Mucosa of rectum (tissue), 2 donors: ENCODE results near the gene MAP2.

Experiments
- H3K27ac ChIP-seq, 2 donors: one replicate each; pipeline ENCODE4 v1.7.0; 2013; ENCODE audit warnings: inconsistent platforms in 2 of 2, low read depth in 2 of 2, low read length in 2 of 2
- H3K27me3 ChIP-seq, 2 donors: one replicate each; pipeline ENCODE4 v1.7.0; 2013; ENCODE audit warnings: low read length in 2 of 2; ENCODE audit not compliant: control insufficient read depth in 2 of 2, insufficient read depth in 2 of 2
- H3K36me3 ChIP-seq, 2 donors: one replicate each; pipeline ENCODE4 v1.7.0; 2013; ENCODE audit warnings: low read length in 2 of 2; ENCODE audit not compliant: control insufficient read depth in 2 of 2, insufficient read depth in 2 of 2
- H3K4me1 ChIP-seq, 2 donors: one replicate each; pipeline ENCODE4 v1.7.0; 2013; ENCODE audit warnings: low read length in 2 of 2, mild to moderate bottlenecking in 1 of 2; ENCODE audit not compliant: control insufficient read depth in 2 of 2, insufficient read depth in 2 of 2
- H3K4me3 ChIP-seq, 2 donors: one replicate each; pipeline ENCODE4 v1.7.0; 2013; ENCODE audit warnings: low read length in 2 of 2
- H3K9ac ChIP-seq, 2 donors: one replicate each; pipeline ENCODE4 v1.7.0; 2013; ENCODE audit warnings: low read length in 2 of 2, low read depth in 1 of 2, mild to moderate bottlenecking in 1 of 2
- H3K9me3 ChIP-seq, 2 donors: one replicate each; pipeline ENCODE4 v1.7.0; 2013; ENCODE audit warnings: low read length in 2 of 2; ENCODE audit not compliant: control insufficient read depth in 2 of 2
- donor health status: healthy.
- donor health status: Normal muscosa, but diverticular disease.

Gene MAP2

DNA sequence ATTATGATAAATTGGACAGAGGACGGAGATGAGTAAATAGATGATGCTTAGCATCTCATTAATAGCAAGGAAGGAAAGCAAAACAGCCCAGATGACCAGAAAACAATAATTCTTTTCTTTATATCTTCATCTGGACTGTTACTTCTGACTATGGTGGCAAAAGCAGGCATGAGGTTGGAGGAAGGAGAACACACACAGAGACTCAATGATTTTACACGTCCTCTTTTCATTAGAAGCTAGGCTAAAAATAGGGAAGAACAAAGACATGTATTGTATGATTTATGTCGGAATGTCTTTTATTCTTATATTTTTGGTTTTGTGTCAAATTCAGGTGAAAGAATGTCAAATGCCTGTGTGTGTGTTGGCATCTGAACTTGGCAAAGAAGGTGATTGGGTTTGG is 137.1 kb downstream of the MAP2 start:
- no peaks in the 10 kb centered on the region for H3K27me3 ChIP-seq

DNA sequence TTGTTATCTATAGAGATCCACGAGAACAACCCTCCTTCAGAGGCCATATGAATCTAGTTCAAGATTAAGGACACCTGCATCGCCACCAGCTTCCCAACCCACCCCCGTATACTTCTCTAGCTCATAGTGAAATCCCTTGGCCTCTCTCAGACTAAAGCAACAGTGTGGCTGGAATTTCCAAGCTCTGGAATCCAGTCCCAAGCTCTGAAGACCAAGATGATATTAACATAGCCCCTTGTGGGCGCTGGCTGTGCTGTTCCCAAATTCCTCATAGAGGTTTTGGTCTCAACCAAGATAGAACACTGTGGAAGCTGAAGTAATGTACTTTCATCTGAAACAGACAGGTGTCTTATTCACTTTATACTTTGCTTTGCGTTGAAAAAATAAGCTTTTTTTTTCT is 139.6 kb downstream of the MAP2 start:
- H3K9ac ChIP-seq: no peak overlapping the region
- H3K36me3 ChIP-seq: no peaks in the 10 kb centered on the region
- H3K4me3 ChIP-seq: no peak overlapping the region
- H3K4me1 ChIP-seq: no peaks in the 10 kb centered on the region
- no peaks in the 10 kb centered on the region for H3K9me3 ChIP-seq
- no peaks in the 10 kb centered on the region for H3K27me3 ChIP-seq
- H3K27ac ChIP-seq: no peak overlapping the region

More for the DNA sequence above, 137.1 kb downstream of the MAP2 start:
- no peaks in the 10 kb centered on the region for H3K9me3 ChIP-seq
- H3K9ac ChIP-seq: no peak overlapping the region
- no peak overlapping the region for H3K4me3 ChIP-seq
- no peaks in the 10 kb centered on the region for H3K36me3 ChIP-seq
- H3K4me1 ChIP-seq: no peaks in the 10 kb centered on the region
- no peak overlapping the region for H3K27ac ChIP-seq

DNA sequence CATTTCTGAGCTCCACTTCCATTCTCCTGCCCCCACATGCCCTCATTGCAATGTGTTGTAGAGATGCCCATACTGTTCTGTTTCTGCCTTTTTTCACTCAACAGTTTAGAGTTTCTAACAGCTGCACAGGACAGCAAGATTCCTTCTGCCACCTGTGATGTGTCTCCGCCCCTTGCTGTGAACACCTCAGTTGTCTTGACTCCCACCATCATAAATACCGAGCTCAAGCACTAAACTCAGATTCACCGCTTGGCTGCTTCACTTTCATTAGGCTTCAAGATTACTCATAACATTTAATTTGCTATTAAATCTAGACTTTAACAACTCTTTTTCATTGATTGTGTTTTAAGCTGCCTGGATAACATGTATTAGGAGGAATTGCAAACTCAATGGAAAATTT is 141.0 kb downstream of the MAP2 start:
- no peaks in the 10 kb centered on the region for H3K4me1 ChIP-seq
- no peaks in the 10 kb centered on the region for H3K9me3 ChIP-seq
- no peak overlapping the region for H3K9ac ChIP-seq
- no peaks in the 10 kb centered on the region for H3K27me3 ChIP-seq
- no peaks in the 10 kb centered on the region for H3K36me3 ChIP-seq
- H3K4me3 ChIP-seq: no peak overlapping the region
- no peak overlapping the region for H3K27ac ChIP-seq

DNA sequence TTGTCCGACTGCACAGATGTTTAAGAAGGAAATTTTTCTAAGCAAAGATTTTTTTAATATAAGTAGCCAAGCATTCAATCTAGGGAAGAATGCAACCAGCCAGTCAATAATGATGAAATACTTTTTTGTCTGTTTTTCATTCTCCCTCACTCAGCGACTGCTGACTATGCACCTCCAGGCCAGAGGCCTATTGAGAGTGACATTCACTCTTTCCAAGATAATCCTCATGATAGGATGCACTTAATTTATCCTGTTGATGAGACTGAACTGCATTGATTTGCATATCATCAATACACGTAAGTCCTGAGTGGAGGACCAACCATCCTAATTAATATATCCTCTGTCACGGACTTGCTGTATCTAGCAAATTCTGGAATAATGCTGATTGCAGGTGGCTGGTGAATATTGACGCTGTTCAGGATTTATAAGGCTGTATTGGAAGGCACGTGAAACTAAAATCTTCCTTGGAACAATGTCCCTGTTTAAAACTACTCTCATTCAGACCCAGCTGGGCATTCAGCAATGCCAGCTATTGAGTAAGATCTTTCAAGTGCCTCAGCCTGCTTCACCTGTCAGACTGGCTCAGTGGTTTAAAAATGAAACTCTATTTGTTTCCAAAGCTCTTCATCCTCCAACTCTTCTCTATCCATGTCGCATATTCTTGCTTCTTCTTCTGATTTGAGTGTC is 142.2 kb downstream of the MAP2 start:
- Histone ChIP-seq H3K4me1 (no peaks in the 10 kb centered on the region), H3K36me3 (no peaks in the 10 kb centered on the region), H3K27ac (no peak overlapping the region)

DNA sequence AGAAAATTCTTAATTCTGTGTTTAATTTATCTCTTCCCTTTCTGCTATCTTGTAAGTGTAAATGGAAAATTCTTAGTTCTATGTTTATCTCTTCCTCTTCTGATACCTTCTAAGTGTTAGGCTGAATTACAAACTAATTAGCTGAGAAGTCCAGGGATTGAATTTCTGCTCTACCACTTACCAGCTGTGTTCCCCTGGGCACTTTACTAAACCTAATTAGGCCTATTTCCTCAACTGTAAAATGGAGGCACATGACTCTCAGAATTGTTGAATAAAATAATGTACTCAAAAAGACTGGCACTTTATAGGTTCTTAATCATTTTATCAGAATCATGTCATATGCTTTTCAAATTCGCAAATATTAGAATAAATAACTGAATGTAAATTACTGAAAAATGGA is 146.3 kb downstream of the MAP2 start:
- Histone ChIP-seq H3K27ac (no peak overlapping the region), H3K4me1 (no peaks in the 10 kb centered on the region), H3K36me3 (no peaks in the 10 kb centered on the region), H3K9me3 (no peaks in the 10 kb centered on the region), H3K9ac (no peak overlapping the region), H3K4me3 (no peak overlapping the region), H3K27me3 (no peaks in the 10 kb centered on the region)

More for the DNA sequence above, 142.2 kb downstream of the MAP2 start:
- H3K9ac ChIP-seq: no peak overlapping the region
- no peaks in the 10 kb centered on the region for H3K27me3 ChIP-seq
- no peak overlapping the region for H3K4me3 ChIP-seq
- no peaks in the 10 kb centered on the region for H3K9me3 ChIP-seq

DNA sequence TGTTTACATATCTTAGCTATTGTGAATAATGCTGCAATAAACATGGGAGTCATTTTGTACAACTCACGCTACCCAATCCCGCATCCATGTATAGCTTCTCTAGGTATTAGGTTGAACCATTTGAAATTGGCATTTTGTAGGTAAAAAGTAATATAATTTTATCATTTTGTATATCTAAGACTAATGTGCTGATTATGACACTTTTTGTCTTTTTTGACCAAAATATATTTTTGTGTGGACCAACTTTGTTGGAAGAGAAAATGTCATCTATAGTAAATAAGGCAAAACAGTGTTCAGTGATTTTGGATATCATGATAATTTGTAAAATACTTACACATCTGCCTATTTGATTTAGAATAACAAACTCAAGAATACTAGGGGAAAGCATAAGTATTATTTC is 150.7 kb downstream of the MAP2 start:
- Histone ChIP-seq H3K4me3 (no peak overlapping the region), H3K27ac (no peak overlapping the region)

DNA sequence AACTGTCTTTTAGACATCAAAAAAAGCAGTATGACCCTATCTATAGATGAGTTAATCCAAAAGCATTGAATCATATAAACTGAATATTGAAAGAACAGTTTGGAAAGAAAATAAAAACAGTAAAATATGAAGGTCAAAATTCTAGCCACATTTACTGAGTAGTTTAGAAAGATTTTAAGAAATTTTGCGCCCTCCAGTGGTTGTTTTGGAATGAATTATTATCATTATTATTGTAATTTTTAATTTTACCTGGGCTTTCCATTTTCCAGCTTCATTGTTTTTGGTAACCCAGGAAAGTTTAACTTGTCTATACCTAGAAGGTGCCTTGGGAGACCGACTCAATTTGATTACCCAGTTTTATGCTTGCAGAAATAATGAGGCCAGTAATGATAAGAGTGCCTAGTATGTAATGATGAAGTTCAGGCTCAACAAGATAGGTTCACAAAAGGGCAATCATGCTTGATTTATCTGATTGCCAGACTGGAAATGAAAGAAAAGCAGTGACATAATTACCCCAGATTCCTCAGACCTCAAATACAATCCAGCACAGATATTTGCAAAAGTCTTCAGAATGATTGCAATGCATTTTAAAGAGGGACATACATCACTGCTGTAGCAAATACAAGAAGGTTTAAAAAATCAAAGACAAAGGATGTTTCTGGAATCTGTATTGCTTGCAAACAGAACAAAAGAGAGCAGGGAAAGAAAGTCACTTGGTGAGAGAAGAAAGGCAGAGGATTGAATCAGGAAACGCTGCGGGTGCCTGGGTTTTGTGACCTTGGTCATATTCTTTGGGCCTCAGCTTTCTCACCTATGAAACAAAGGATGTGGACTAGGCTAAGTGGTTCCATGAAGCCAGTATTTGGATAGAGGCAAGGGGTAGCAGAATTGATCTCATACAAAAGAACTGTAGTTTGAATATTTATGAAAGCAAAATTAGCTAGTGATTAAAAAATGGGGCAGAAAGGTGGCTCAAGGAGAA is 153.8 kb downstream of the MAP2 start:
- Histone ChIP-seq H3K9me3 (no peaks in the 10 kb centered on the region), H3K27me3 (no peaks in the 10 kb centered on the region), H3K4me3 (no peak overlapping the region), H3K9ac (no peak overlapping the region), H3K27ac (no peak overlapping the region), H3K4me1 (no peaks in the 10 kb centered on the region), H3K36me3 (no peaks in the 10 kb centered on the region)

More for the DNA sequence above, 150.7 kb downstream of the MAP2 start:
- Histone ChIP-seq H3K4me1 (no peaks in the 10 kb centered on the region), H3K36me3 (no peaks in the 10 kb centered on the region), H3K9ac (no peak overlapping the region), H3K9me3 (no peaks in the 10 kb centered on the region), H3K27me3 (no peaks in the 10 kb centered on the region)

DNA sequence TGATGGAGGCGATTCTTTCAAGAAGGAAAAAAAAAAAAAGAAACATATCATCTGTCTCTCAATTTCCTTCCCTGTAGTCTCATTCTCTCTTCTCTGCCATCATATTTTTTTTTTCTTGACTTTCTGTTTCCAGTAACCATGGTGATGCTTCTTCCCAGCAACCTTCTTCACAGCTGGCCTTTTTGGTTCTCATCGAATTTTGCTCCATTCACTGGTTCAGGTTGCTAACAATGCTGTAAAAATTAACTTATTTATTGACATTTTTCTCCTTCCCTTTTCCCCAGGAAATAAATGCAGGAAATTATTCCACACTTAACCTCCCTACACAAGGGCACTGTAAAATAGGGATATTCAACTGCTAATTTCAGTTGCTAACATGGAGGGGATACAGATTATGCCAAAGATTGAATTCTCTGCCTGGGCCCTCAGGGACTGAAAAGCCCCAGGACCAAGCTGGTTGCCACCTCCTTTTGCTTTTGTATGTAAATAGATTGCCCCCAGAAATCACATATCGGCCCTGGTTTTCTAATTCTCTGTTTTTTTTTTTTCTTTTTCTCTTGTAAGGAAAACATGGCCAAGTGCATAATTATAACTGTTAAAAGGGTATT is 154.7 kb downstream of the MAP2 start:
- no peaks in the 10 kb centered on the region for H3K4me1 ChIP-seq

DNA sequence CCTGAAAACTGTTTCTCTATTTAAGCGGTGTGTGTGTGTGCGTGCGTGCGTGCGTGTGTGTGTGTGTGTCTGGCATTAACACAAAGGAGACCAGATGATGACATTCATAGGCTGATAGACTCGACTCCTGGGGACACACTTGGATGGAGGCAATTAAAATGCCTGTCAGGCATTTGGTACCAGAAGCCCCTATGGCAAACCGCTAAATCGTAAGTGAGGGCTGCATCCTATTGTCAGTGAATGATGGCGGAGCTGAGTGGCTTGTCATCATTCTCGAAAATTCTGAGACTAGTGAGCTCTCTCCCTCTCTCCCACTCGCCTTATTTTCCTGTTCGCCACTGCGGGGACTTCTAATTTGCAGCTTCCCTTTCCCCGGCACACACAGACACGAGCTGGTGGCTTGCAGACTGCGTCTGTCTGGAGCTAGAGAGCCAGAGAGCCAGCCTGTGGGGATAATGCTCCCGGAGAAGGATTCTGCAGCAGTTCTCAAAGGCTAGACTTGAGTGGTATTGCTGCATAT is 155.4 kb downstream of the MAP2 start:
- Histone ChIP-seq H3K9ac (peak overlapping the region in 1 of 2 donors; percentile 34), H3K4me1 (no peaks in the 10 kb centered on the region), H3K27me3 (no peaks in the 10 kb centered on the region), H3K36me3 (no peaks in the 10 kb centered on the region), H3K9me3 (no peaks in the 10 kb centered on the region), H3K4me3 (peak overlapping the region; percentile 10 to 53), H3K27ac (no peak overlapping the region)

More for the DNA sequence above, 154.7 kb downstream of the MAP2 start:
- H3K27me3 ChIP-seq: no peaks in the 10 kb centered on the region
- H3K36me3 ChIP-seq: no peaks in the 10 kb centered on the region
- H3K27ac ChIP-seq: no peak overlapping the region
- H3K4me3 ChIP-seq: no peak overlapping the region
- no peaks in the 10 kb centered on the region for H3K9me3 ChIP-seq
- H3K9ac ChIP-seq: no peak overlapping the region

DNA sequence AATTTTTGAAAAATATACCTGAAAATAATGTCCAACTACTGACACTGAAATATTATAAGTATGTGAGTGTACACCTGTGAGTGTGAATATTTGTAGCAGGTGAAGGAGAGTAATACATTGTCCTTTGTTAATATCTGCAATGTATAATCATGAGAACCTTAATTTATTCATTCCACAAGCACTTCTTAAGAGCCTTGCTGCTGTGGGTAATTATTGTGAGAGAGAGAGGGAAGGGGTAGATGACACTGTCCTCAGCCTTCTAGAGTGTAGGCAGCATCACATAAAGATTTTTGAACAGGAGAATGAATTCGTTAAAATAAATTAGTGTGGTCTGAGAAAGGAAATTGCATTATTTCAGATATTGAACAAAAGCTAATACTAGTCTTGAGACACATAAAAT is 157.2 kb downstream of the MAP2 start:
- Histone ChIP-seq H3K27ac (no peak overlapping the region), H3K9me3 (no peaks in the 10 kb centered on the region), H3K27me3 (no peaks in the 10 kb centered on the region), H3K4me1 (no peaks in the 10 kb centered on the region), H3K9ac (no peak overlapping the region), H3K4me3 (no peak overlapping the region), H3K36me3 (no peaks in the 10 kb centered on the region)
